COR-L47 (cell line): Measurements from ENCODE around the gene ENKD1.
A peak's percentile ranks its signal among the peaks of the same experiment; 100 is the strongest.

ENCODE experiments used
- DNase-seq: peaks from one replicate; lab custom pipeline; 2025; lab: John Stamatoyannopoulos, UW

The ENKD1 gene

DNA sequence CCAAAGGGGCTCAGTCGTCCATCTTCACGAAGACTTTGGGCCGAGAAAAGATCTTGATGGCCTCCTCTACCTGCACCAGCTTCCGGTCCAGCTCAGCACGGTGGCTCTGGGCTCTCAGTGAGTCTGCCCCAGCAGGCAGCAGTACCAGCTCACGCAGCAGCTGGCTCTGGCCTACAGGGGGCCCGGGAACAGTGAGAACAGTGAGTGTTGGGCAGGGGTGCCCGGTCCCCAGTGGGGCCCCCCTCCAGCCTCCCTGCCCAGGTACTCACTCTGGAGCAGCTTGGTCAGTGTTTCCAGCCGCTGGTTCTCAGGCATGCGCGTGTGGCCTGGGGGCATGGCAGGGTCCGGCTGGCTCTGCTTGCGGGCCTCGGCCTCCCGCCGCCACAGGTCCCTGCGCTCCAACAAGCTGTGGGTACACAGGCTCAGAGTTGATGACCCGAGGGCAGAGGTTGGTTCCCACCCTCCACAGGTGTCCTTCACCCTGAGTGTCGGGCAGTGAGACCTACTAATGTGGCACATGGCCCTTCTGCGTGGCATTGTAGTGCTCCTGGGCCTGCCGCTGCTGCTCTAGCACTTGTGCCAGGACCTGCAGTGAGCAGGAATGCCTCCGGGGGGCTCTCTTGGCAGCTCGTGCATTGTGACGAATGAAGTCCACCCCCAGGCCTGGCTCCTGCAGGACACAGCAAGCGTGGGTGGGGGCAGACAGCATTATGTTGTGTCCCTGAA, 3.2 kb downstream of the ENKD1 start:
- no peak for DNase-seq

DNA sequence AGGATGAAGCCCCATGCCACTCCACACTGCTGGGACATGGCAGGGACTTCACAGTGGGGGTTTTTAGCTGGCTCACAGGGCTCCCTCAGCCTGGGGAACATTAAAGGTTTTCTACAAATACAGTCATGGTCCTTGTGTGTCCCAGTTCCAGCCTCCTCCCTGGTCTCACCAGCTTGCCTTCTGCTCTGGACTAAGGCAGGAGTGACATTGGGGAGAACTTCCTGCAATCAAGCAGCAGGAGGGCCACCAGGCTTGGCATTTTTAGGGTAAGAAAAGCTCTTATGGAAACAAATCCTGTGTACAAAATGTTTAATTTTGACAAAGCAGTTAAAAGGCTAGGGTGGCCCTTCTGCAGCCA, 3.9 kb downstream of the ENKD1 start:
- no peak for DNase-seq

- DNase-seq: no peak
Observed at GRCh38 chr16:67661886-67662652, 4.5 kb downstream of the ENKD1 start.

DNA sequence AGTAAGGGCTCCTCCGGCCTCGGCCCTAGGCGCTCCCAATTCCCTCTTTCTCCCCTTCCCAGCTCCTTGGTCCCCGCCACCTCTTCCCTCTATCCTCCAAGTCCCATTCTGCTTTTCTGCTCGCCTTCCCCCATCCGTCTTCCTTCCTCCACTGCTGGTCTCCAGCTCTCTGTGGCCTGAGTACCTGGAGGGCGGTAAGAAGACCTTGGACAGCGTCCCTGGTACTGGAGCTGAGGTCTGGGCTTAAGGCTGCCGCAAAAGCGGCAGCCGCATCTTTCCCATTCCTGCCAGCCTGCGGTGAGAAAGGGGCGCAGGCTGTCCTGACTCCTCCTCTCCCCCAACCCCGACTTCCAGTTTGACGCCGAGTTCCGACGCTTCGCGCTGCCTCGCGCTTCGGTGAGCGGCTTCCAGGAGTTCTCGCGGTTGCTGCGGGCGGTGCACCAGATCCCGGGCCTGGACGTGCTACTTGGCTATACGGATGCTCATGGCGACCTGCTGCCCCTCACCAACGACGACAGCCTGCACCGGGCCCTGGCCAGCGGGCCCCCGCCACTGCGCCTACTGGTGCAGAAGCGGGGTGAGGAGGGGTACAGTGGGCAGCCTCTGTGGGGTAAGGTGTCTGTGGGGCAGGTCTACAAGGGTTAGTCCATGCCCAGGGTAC, 5.3 kb downstream of the ENKD1 start:
- DNase-seq: no peak

DNA sequence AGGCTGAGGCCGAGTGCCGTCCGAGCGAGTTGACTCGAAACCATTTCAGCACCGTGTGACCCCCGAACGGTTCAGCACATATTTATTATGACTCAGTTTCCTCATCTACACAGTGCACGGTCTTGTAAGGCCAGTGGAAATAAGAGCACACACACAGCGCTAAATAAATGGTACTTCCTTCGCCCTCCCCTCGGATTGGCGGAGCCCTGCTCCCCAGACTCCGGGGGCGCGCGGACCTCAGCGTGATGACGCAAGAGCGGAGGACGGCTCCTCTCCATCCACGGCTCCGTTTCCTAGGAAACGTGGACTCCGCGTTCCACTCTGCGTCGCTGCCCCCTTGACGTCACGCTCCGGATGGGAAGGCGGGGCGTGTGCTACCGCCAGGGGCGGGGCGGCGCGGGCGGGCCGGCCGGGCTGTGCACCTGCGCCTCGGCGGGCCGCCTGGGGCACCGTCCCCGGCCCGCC, 6.0 kb downstream of the ENKD1 start, which contains the start of gene PARD6A:
PARD6A (plus strand) TSS at position 397 of the 465 bp plus-strand sequence. CDS start 79 bp downstream, outside the sequence.
- DNase-seq: peak; percentile 98

GRCh38 chr16:67659675-67660563, 6.6 kb downstream of the ENKD1 start, which contains the start of gene ACD:
TSS of gene ACD (minus strand) at chr16:67660260. CDS start at chr16:67660220, 40 bp downstream.
- DNase-seq: peak; percentile 89

GRCh38 chr16:67658849-67659674, 7.5 kb downstream of the ENKD1 start:
- no peak for DNase-seq

GRCh38 chr16:67657751-67658518, 8.6 kb downstream of the ENKD1 start:
- no peak for DNase-seq

GRCh38 chr16:67657017-67657608, 9.4 kb downstream of the ENKD1 start:
- no peak for DNase-seq

DNA sequence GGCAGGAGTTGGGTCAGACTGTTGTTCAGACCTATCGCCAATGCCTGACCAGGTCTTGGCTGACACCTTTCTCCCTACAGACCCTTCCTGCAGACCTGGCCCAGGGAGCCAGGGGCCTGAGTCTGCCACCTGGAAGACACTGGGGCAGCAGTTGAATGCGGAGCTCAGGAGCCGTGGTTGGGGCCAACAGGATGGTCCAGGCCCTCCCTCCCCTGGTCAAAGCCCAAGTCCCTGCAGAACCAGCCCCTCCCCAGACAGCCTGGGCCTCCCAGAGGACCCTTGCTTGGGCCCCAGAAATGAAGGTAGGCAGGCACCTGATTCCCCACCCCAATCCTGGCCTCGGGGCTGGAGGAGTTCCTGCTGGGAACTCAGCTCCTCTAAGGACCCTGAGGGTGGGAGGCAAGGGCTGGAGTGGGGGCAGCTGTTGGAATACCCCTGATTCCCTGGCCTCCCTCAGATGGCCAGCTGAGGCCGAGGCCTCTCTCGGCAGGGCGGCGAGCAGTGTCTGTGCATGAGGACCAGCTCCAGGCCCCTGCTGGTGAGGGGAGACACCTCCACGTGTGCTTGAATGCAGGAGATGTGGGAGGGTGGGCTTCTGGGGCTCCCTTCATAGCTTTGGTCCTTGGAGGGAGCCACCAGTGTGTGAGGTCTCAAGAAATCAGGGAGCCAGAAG, 10.1 kb downstream of the ENKD1 start:
- DNase-seq: no peak

- no peak for DNase-seq
Observed at GRCh38 chr16:67655363-67655762, 11.2 kb downstream of the ENKD1 start.

DNA sequence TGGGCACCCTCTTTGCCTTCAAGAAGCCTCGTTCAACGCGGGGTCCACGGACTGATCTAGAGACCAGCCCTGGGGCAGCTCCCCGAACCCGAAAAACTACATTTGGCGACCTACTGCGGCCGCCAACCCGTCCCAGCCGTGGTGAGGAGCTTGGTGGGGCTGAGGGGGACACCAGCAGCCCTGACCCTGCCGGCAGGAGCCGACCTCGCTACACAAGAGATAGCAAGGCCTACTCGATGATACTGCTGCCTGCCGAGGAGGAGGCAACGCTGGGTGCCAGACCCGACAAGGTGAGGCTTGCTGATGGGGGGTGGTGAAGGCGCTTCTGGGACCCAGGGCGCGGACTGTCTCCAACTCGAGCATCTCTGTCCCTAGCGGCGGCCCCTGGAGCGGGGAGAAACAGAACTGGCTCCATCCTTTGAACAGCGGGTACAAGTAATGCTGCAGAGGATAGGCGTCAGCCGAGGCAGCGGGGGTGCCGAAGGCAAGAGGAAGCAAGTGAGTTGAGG, 12.1 kb downstream of the ENKD1 start:
- DNase-seq: no peak

- no peak for DNase-seq
Observed at GRCh38 chr16:67653789-67654402, 12.7 kb downstream of the ENKD1 start.

DNA sequence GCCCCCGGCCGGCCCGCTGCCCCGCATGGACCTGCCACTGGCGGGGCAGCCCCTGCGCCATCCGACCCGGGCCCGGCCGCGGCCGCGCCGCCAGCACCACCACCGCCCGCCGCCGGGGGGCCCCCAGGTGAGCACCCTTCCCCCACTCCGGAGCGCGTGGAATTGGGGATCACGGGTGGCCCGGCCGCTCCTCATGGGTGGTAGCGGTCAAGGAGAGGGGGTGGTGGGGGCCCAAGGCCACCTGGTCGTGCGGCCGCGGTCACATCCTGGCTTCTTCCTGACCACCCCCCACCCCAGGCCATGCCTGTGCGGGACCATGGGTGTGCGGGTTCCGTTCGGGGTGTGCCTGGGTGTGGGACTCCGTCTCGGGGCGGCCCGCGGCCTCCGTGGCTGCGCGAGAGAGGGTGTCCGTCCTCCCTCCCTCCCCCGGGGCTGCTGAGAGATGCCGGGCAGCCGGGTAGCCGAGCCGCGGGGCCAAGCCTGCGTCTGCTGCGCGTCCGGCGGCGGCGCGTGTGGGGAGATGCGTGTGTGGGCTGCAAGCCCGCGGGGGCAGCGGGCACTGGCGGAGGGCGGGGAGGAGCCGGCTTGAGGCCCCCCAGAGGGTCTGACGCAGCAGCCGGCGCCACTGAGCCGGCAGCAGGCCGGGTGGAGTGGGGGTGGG, 13.3 kb downstream of the ENKD1 start:
- peak; percentile 72 for DNase-seq

- peak; percentile 61 for DNase-seq
Observed at GRCh38 chr16:67652578-67653127, 13.9 kb downstream of the ENKD1 start.

- DNase-seq: no peak
Observed at GRCh38 chr16:67651847-67652246, 14.7 kb downstream of the ENKD1 start.

- no peak for DNase-seq
Observed at GRCh38 chr16:67651039-67651438, 15.5 kb downstream of the ENKD1 start.
